GM23248 (cell line): ENCODE data around the gene ELOVL7. TPM values are rescaled to one million over a fixed set of nuclear protein-coding genes. Genes with fewer than 3 reads are reported as not detected.
A peak's percentile ranks its signal among the peaks of the same experiment; 100 is the strongest.

Experiments used
- DNase-seq: peaks from one replicate; pipeline ENCODE4 v3.0.0-alpha.2; 2015
- H2AFZ ChIP-seq: fragments of 200-600 bp; sonication (generic); 2 replicates; pipeline ENCODE4 v1.6.1; 2016; ENCODE audit warnings: antibody characterized with exemption
- H3F3A ChIP-seq: fragments of 200-600 bp; sonication (generic); 2 replicates; pipeline ENCODE4 v1.6.1; 2016; ENCODE audit warnings: mild to moderate bottlenecking, antibody characterized with exemption, mixed run types; ENCODE audit not compliant: insufficient read depth
- H3K27ac ChIP-seq: fragments of 200-600 bp; sonication (generic); 2 replicates; pipeline ENCODE4 v1.5.1; 2016; ENCODE audit warnings: mild to moderate bottlenecking
- H3K27me3 ChIP-seq: fragments of 200-600 bp; sonication (generic); replicated peaks from 2 replicates; pipeline ENCODE4 v1.6.1; 2016; ENCODE audit warnings: mild to moderate bottlenecking; ENCODE audit not compliant: insufficient read depth
- H3K36me3 ChIP-seq: fragments of 200-600 bp; sonication (generic); 2 replicates; pipeline ENCODE4 v1.6.1; 2016; ENCODE audit warnings: low read depth, mild to moderate bottlenecking
- H3K4me1 ChIP-seq: fragments of 200-600 bp; sonication (generic); 2 replicates; pipeline ENCODE4 v1.6.1; 2016; ENCODE audit warnings: mild to moderate bottlenecking; ENCODE audit not compliant: insufficient read depth
- H3K4me2 ChIP-seq: fragments of 200-600 bp; sonication (generic); one replicate; pipeline ENCODE4 v1.6.1; 2016; ENCODE audit warnings: mild to moderate bottlenecking; ENCODE audit not compliant: unreplicated experiment
- H3K4me3 ChIP-seq: fragments of 200-600 bp; sonication (generic); 2 replicates; pipeline ENCODE4 v1.5.1; 2016; ENCODE audit warnings: mild to moderate bottlenecking
- H3K79me2 ChIP-seq: fragments of 200-600 bp; sonication (generic); 2 replicates; pipeline ENCODE4 v1.6.1; 2016; ENCODE audit warnings: mild to moderate bottlenecking; ENCODE audit not compliant: insufficient read depth
- H3K9ac ChIP-seq: fragments of 200-600 bp; sonication (generic); 2 replicates; pipeline ENCODE4 v1.6.1; 2016; ENCODE audit warnings: mild to moderate bottlenecking
- H3K9me2 ChIP-seq: fragments of 200-600 bp; sonication (generic); 2 replicates; pipeline ENCODE4 v1.6.1; 2016; ENCODE audit warnings: mixed run types, mild to moderate bottlenecking, moderate library complexity; ENCODE audit not compliant: insufficient read depth
- H3K9me3 ChIP-seq: fragments of 200-600 bp; sonication (generic); one replicate; pipeline ENCODE4 v1.6.1; 2017; ENCODE audit warnings: low read depth
- H4K20me1 ChIP-seq: fragments of 200-600 bp; sonication (generic); 2 replicates; pipeline ENCODE4 v1.6.0; 2016; ENCODE audit not compliant: insufficient read depth
- EZH2 ChIP-seq: fragments of 200-600 bp; sonication (generic); IDR thresholded peaks from 2 replicates; pipeline ENCODE4 v1.6.1; 2018; ENCODE audit warnings: antibody characterized with exemption, mild to moderate bottlenecking; ENCODE audit not compliant: insufficient read depth, poor library complexity, severe bottlenecking
- EZH2phosphoT487 ChIP-seq: fragments of 200-600 bp; sonication (generic); IDR thresholded peaks from 2 replicates; pipeline ENCODE4 v1.6.1; 2018; ENCODE audit warnings: antibody characterized with exemption, moderate library complexity, mild to moderate bottlenecking, low read depth; ENCODE audit not compliant: insufficient read depth
- WGBS, 2 experiments: methylation state at CpG; one replicate each; pipeline ENCODE4 v1.1.6; 2015 to 2017; ENCODE audit warnings: low lambda C conversion rate in 2 of 2, low coverage in 1 of 2; ENCODE audit errors: missing lambda C conversion rate in 2 of 2; 5-methylcytosine and 5-hydroxymethylcytosine counted together
- in situ Hi-C: fragments of 300-500 bp; cut with MboI; formaldehyde crosslinking; loops from 2 replicates; pipeline ENCODE4 v1.15.0; 2020
- polyA plus RNA-seq: library from polyadenylated mRNA; unstranded; fragments of >200 nt; fragmentation: Nextera tagmentation; extraction: Ambion mirVana; gene quantifications from 2 replicates; pipeline ENCODE4 v1.2.1, GENCODE V29; 2016
- total RNA-seq: library from RNA; depleted of rRNA; stranded (reverse); fragments of >200 nt; shearing (Covaris generic); gene quantifications from 2 replicates; pipeline ENCODE4 v1.2.3, GENCODE V29; 2014

ELOVL7 gene
- total and polyA plus RNA-seq, 2 experiments from 2014 or later, result not detected

DNA sequence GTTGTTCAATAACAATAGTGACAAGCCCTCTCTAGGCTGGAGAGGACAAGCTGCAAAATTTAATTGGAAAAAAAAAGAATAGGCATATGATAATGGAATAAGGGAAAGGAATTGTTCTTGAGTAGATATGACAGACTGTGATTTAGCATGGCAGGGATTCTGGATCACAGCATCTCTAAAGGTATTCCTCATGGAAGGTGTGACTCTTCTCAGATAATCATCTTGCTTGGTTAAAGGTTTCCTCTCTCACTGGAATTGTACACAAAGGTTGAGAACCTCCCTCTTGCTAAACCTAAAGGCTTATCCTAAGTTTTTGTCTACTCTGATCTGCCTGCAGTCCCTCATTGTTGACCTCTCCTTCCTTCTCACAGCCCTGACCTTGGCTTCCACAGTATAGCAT is 31.6 kb downstream of the ELOVL7 start:
- no peaks in the 10 kb centered on the region for H3K9me3 ChIP-seq
- DNase-seq, result no peak
- no peaks in the 10 kb centered on the region for H3K79me2 ChIP-seq
- no peak overlapping the region for H3K27ac ChIP-seq
- no peaks in the 10 kb centered on the region for H3K36me3 ChIP-seq
- no peak overlapping the region for H3K4me3 ChIP-seq
- peaks cover 5% of the 10 kb centered on the region; the same call in 1 of the 2 replicates for H3K27me3 ChIP-seq
- H3K9ac ChIP-seq, result no peak overlapping the region
- no peaks in the 10 kb centered on the region for H3K9me2 ChIP-seq
- in situ Hi-C loops, result no loop called here
- no peaks in the 10 kb centered on the region for H3K4me1 ChIP-seq
- H3F3A ChIP-seq, result no peaks in the 10 kb centered on the region
- H2AFZ ChIP-seq, result no peak overlapping the region
- TF ChIP-seq EZH2, result no peak
- no peak for TF ChIP-seq EZH2phosphoT487
- H3K4me2 ChIP-seq, result no peak overlapping the region
- no peaks in the 10 kb centered on the region for H4K20me1 ChIP-seq

- Histone ChIP-seq H3K4me1 (no peaks in the 10 kb centered on the region), H3K4me2 (no peak overlapping the region), H3K79me2 (no peaks in the 10 kb centered on the region), H3K9me2 (no peaks in the 10 kb centered on the region), H4K20me1 (no peaks in the 10 kb centered on the region), H3F3A (no peaks in the 10 kb centered on the region), H3K27me3 (no peaks in the 10 kb centered on the region), H3K4me3 (no peak overlapping the region), H3K36me3 (no peaks in the 10 kb centered on the region), H3K9ac (no peak overlapping the region), H3K27ac (no peak overlapping the region), H2AFZ (no peak overlapping the region), H3K9me3 (no peaks in the 10 kb centered on the region)
- DNase-seq, result no peak
- in situ Hi-C loops, result no loop called here
- no peak for TF ChIP-seq EZH2
- no peak for TF ChIP-seq EZH2phosphoT487
Measured at GRCh38 chr5:60811105-60811504, 33.0 kb downstream of the ELOVL7 start.

DNA sequence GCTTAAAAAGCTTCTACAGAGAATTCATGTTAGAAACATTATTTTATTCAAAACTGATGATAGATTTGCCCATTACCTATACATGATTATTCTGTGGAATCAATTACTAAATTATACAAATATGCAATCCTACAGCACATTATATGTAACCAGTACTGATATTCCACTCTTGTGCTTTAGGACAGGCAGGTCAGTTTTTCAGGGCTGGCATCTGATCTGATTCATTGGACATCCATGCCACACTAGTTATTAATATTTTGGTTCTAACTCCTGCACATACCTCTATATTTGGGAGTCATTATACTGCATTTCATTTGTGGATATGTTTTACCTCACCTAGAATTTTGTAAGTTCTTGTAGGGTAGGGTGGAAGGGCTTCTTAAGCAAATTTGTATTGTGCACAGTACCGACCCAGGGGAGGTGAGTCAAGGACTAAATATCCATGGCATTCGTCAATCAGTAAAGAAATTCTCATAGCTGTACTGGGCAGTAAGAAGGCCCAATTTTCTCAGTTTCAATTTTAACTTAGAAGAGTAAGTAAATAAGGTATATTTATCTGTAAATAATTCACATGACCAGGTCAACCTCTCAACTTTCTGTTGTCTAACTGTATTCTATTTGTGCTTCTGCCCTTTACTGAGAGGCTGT is 33.5 kb downstream of the ELOVL7 start:
- WGBS, 2 experiments, result 10 to 18% methylated on average over 2 of the region's 2 CpGs
- in situ Hi-C loops, result no loop called here

GRCh38 chr5:60809891-60810425 is 34.1 kb downstream of the ELOVL7 start:
- Histone ChIP-seq H3K4me3 (no peak overlapping the region), H3K9me3 (no peaks in the 10 kb centered on the region), H3K9ac (no peak overlapping the region), H3K4me2 (no peak overlapping the region), H3F3A (no peaks in the 10 kb centered on the region), H3K79me2 (no peaks in the 10 kb centered on the region), H3K27ac (no peak overlapping the region), H3K9me2 (no peaks in the 10 kb centered on the region), H3K4me1 (no peaks in the 10 kb centered on the region), H3K36me3 (no peaks in the 10 kb centered on the region), H3K27me3 (no peaks in the 10 kb centered on the region), H2AFZ (no peak overlapping the region), H4K20me1 (no peaks in the 10 kb centered on the region)
- in situ Hi-C loops, result no loop called here
- DNase-seq, result no peak
- TF ChIP-seq EZH2 (no peak), EZH2phosphoT487 (no peak)
- WGBS, 2 experiments, result 20 to 23% methylated on average over 1 of the region's 1 CpG

More for the DNA sequence above, 33.5 kb downstream of the ELOVL7 start:
- DNase-seq, result peak; percentile 28
- no peaks in the 10 kb centered on the region for H3K9me2 ChIP-seq
- H3K4me1 ChIP-seq, result no peaks in the 10 kb centered on the region
- H3K27me3 ChIP-seq, result no peaks in the 10 kb centered on the region
- no peaks in the 10 kb centered on the region for H3F3A ChIP-seq
- no peak overlapping the region for H2AFZ ChIP-seq
- H3K79me2 ChIP-seq, result no peaks in the 10 kb centered on the region
- H3K4me3 ChIP-seq, result no peak overlapping the region
- no peaks in the 10 kb centered on the region for H4K20me1 ChIP-seq
- H3K36me3 ChIP-seq, result no peaks in the 10 kb centered on the region
- no peaks in the 10 kb centered on the region for H3K9me3 ChIP-seq
- H3K27ac ChIP-seq, result no peak overlapping the region
- TF ChIP-seq EZH2, result no peak
- TF ChIP-seq EZH2phosphoT487, result no peak
- no peak overlapping the region for H3K4me2 ChIP-seq
- no peak overlapping the region for H3K9ac ChIP-seq
